H1 (cell line): ENCODE measurements around the gene MAGEA9. TPM values are rescaled to one million over a fixed set of nuclear protein-coding genes. Genes with fewer than 3 reads are reported as not detected.
"Not testable (repeated sequence)": the region's sequence is repeated elsewhere in the genome, so short reads cannot be mapped to it uniquely, and the experiment has no call there.

Experiments
- CTCF ChIA-PET: fragments of 300-600 bp; sonication (Branson Sonifier 250); formaldehyde crosslinking; loops from one replicate; lab custom pipeline; 2021; ENCODE audit not compliant: partially characterized antibody; lab: Charles Lee
- POLR2A ChIA-PET: fragments of 300-600 bp; sonication (Branson Sonifier 250); formaldehyde crosslinking; loops from one replicate; lab custom pipeline; 2021; ENCODE audit warnings: inconsistent platforms; ENCODE audit not compliant: partially characterized antibody; lab: Charles Lee
- DNase-seq, 2 experiments: peaks; one replicate each; pipeline versions ENCODE4 v3.0.0 to v3.0.0-alpha.2; 2010 to 2022; ENCODE audit warnings: low spot score in 2 of 2, low read depth in 1 of 2, mixed read lengths in 1 of 2
- FAIRE-seq: peaks from 2 replicates; lab custom pipeline; 2011; peaks lifted over from hg19 to GRCh38; lab: Jason Lieb, UNC
- H2AFZ ChIP-seq: 2 replicates; pipeline ENCODE4 v1.8.1; 2012; ENCODE audit warnings: low read length, inconsistent platforms
- H2AK5ac ChIP-seq: 2 replicates; pipeline ENCODE4 v1.6.1; 2013; ENCODE audit warnings: low read depth, low read length
- H2BK120ac ChIP-seq: replicated peaks from 2 replicates; pipeline ENCODE3; 2013; ENCODE audit warnings: low read depth, low read length, inconsistent platforms
- H2BK12ac ChIP-seq: 2 replicates; pipeline ENCODE4 v1.6.1; 2013; ENCODE audit warnings: low read depth, low read length
- H2BK15ac ChIP-seq: 2 replicates; pipeline ENCODE4 v1.6.1; 2013; ENCODE audit warnings: low read length
- H2BK20ac ChIP-seq: 2 replicates; pipeline ENCODE4 v1.6.1; 2013; ENCODE audit warnings: low read length
- H2BK5ac ChIP-seq: 2 replicates; pipeline ENCODE4 v1.6.1; 2013; ENCODE audit warnings: low read depth, low read length
- H3K14ac ChIP-seq: 2 replicates; pipeline ENCODE4 v1.6.1; 2013; ENCODE audit warnings: inconsistent platforms; ENCODE audit not compliant: insufficient read length
- H3K18ac ChIP-seq: 2 replicates; pipeline ENCODE4 v1.6.1; 2013; ENCODE audit warnings: low read length; ENCODE audit errors: extremely low read depth
- H3K23ac ChIP-seq: 2 replicates; pipeline ENCODE4 v1.6.1; 2013; ENCODE audit warnings: inconsistent platforms; ENCODE audit not compliant: insufficient read length
- H3K23me2 ChIP-seq: 2 replicates; pipeline ENCODE4 v1.6.1; 2013; ENCODE audit warnings: low read depth, low read length
- H3K27ac ChIP-seq: 2 replicates; pipeline ENCODE4 v1.6.1; 2011; ENCODE audit warnings: low read depth, low read length, inconsistent platforms
- H3K27me3 ChIP-seq, 4 experiments: replicated peaks in 1 of 4; 1 replicate in 1 of 4; 2 replicates in 3 of 4; pipeline versions ENCODE4 v1.6.1 to v1.8.1; 2011 to 2013; ENCODE audit warnings: low read length in 3 of 4, mild to moderate bottlenecking in 3 of 4, inconsistent platforms in 2 of 4, mixed read lengths in 2 of 4, moderate library complexity in 1 of 4; ENCODE audit not compliant: control insufficient read depth in 3 of 4, insufficient read depth in 3 of 4; ENCODE audit errors: extremely low read depth in 1 of 4
- H3K36me3 ChIP-seq, 4 experiments: 2 replicates each; pipeline versions ENCODE4 v1.6.1 to v1.8.1; 2011 to 2013; ENCODE audit warnings: mild to moderate bottlenecking in 4 of 4, low read length in 3 of 4, moderate library complexity in 2 of 4, control low read depth in 1 of 4, inconsistent platforms in 1 of 4; ENCODE audit not compliant: insufficient read depth in 4 of 4, control insufficient read depth in 2 of 4
- H3K4ac ChIP-seq: replicated peaks from 2 replicates; pipeline ENCODE3; 2013; ENCODE audit warnings: low read length, low read depth, mixed read lengths, inconsistent platforms; ENCODE audit not compliant: insufficient read length
- H3K4me1 ChIP-seq, 4 experiments: replicated peaks in 1 of 4; 1 replicate in 1 of 4; 2 replicates in 3 of 4; pipeline versions ENCODE4 v1.6.1 to v1.8.1; 2011 to 2013; ENCODE audit warnings: low read length in 3 of 4, inconsistent platforms in 2 of 4, mixed read lengths in 1 of 4; ENCODE audit not compliant: insufficient read depth in 4 of 4, control insufficient read depth in 3 of 4
- H3K4me2 ChIP-seq, 2 experiments: 2 replicates each; pipeline versions ENCODE4 v1.6.1 to v1.8.1; 2011 to 2013; ENCODE audit warnings: low read depth in 2 of 2, low read length in 2 of 2, control low read depth in 1 of 2, inconsistent platforms in 1 of 2, mild to moderate bottlenecking in 1 of 2; ENCODE audit not compliant: insufficient read depth in 1 of 2
- H3K4me3 ChIP-seq, 4 experiments: fragments of 200-600, 300-600 bp in 1 of 4; sonication (generic), shearing (Covaris generic), sonication (Bioruptor Twin) in 1 of 4; 2 replicates each; pipeline versions ENCODE4 v1.5.1 to v1.8.1; 2011 to 2016; ENCODE audit warnings: low read length in 4 of 4, low read depth in 3 of 4, control low read depth in 2 of 4, inconsistent platforms in 2 of 4, mild to moderate bottlenecking in 2 of 4, mixed read lengths in 1 of 4, moderate library complexity in 1 of 4; ENCODE audit not compliant: insufficient read depth in 2 of 4; ENCODE audit errors: extremely low read depth in 1 of 4
- H3K56ac ChIP-seq: replicated peaks from 2 replicates; pipeline ENCODE3; 2013; ENCODE audit warnings: low read depth, mild to moderate bottlenecking, mixed read lengths, low read length, inconsistent platforms; ENCODE audit not compliant: insufficient read length
- H3K79me1 ChIP-seq: 2 replicates; pipeline ENCODE4 v1.6.1; 2013; ENCODE audit warnings: low read depth, low read length, control low read depth
- H3K79me2 ChIP-seq, 2 experiments: 2 replicates each; pipeline versions ENCODE4 v1.6.1 to v1.8.1; 2012 to 2013; ENCODE audit warnings: low read length in 2 of 2, mild to moderate bottlenecking in 2 of 2, inconsistent platforms in 1 of 2; ENCODE audit not compliant: insufficient read depth in 2 of 2, control insufficient read depth in 1 of 2
- H3K9ac ChIP-seq, 4 experiments: replicated peaks in 1 of 4; 1 replicate in 1 of 4; 2 replicates in 3 of 4; pipeline versions ENCODE4 v1.6.1 to v1.8.1; 2011 to 2013; ENCODE audit warnings: low read depth in 3 of 4, low read length in 3 of 4, control low read depth in 2 of 4, mild to moderate bottlenecking in 2 of 4, moderate library complexity in 2 of 4, inconsistent platforms in 1 of 4; ENCODE audit errors: extremely low read depth in 1 of 4
- H3K9me3 ChIP-seq, 2 experiments: 2 replicates each; pipeline versions ENCODE4 v1.6.1 to v1.8.1; 2012 to 2013; ENCODE audit warnings: mild to moderate bottlenecking in 2 of 2, moderate library complexity in 2 of 2, control low read depth in 1 of 2, inconsistent platforms in 1 of 2, low read depth in 1 of 2, low read length in 1 of 2, mixed read lengths in 1 of 2; ENCODE audit not compliant: insufficient read depth in 2 of 2
- H4K20me1 ChIP-seq, 2 experiments: replicated peaks in 1 of 2; 2 replicates each; pipeline versions ENCODE3 to v1.8.1; 2011 to 2013; ENCODE audit warnings: inconsistent platforms in 2 of 2, low read length in 2 of 2, mild to moderate bottlenecking in 1 of 2; ENCODE audit not compliant: insufficient read depth in 2 of 2, control insufficient read depth in 1 of 2
- H4K5ac ChIP-seq: 2 replicates; pipeline ENCODE4 v1.6.1; 2013; ENCODE audit warnings: low read length, low read depth, mixed read lengths, inconsistent platforms; ENCODE audit not compliant: insufficient read length
- H4K8ac ChIP-seq: 2 replicates; pipeline ENCODE4 v1.8.0; 2013; ENCODE audit warnings: mild to moderate bottlenecking, moderate library complexity, low read length, inconsistent platforms; ENCODE audit not compliant: insufficient read depth; ENCODE audit errors: extremely low read depth
- H4K91ac ChIP-seq: replicated peaks from 2 replicates; pipeline ENCODE3; 2013; ENCODE audit warnings: low read length, mixed read lengths, inconsistent platforms; ENCODE audit not compliant: insufficient read length
- WGBS, 2 experiments: shearing (Covaris generic) in 1 of 2; methylation state at CpG; one replicate each; pipeline versions ENCODE4 v1.1.6 to v1.1.7; 2013 to 2015; ENCODE audit warnings: low lambda C conversion rate in 2 of 2, mixed read lengths in 2 of 2, inconsistent platforms in 1 of 2, low coverage in 1 of 2, missing lambda C conversion rate in 1 of 2; ENCODE audit not compliant: insufficient replicate concordance in 2 of 2, insufficient coverage in 1 of 2, insufficient read length in 1 of 2; ENCODE audit errors: extremely low coverage in 1 of 2, missing lambda C conversion rate in 1 of 2; 5-methylcytosine and 5-hydroxymethylcytosine counted together
- polyA plus RNA-seq, 7 experiments: library from polyadenylated mRNA; depleted of rRNA in 3 of 7; stranded (reverse) in 5 of 7; unstranded in 2 of 7; fragments of >200 nt in 5 of 7; fragments of 200-250 nt in 2 of 7; gene quantifications; 1 replicate in 5 of 7; 2 replicates in 1 of 7; 4 replicates in 1 of 7; pipeline versions ENCODE4 v1.2.1 to v1.2.3, GENCODE V29; 2011 to 2013; ENCODE audit warnings: missing spikeins in 2 of 7, mixed read lengths in 2 of 7
- total RNA-seq: library from RNA; stranded (reverse); fragmentation: NEBNext Ultra II Directional; extraction: Animal tissue kit (Norgen Biotek cat#: 25700); gene quantifications from 2 replicates; pipeline ENCODE4 v1.2.1, GENCODE V29; 2021

The MAGEA9 gene
- total and polyA plus RNA-seq, 2 of the 8 experiments (the other 6 are each of a cell fraction or from before 2014, with no cell fraction given) = not detected

GRCh38 chrX:149836728-149837127, 55.0 kb downstream of the MAGEA9 start:
- POLR2A ChIA-PET, H2BK12ac ChIP-seq, H4K8ac ChIP-seq, FAIRE-seq, H3K79me1 ChIP-seq, H2BK120ac ChIP-seq, H3K23ac ChIP-seq, H2BK20ac ChIP-seq, H2BK5ac ChIP-seq, H3K14ac ChIP-seq, H3K56ac ChIP-seq, H4K91ac ChIP-seq, DNase-seq, H2AK5ac ChIP-seq, H3K27ac ChIP-seq, H3K9me3 ChIP-seq, H4K5ac ChIP-seq, H3K79me2 ChIP-seq, H3K4ac ChIP-seq, H3K9ac ChIP-seq, H2AFZ ChIP-seq, H3K27me3 ChIP-seq, H3K36me3 ChIP-seq, H3K4me1 ChIP-seq, H2BK15ac ChIP-seq, H3K23me2 ChIP-seq, H3K18ac ChIP-seq, H4K20me1 ChIP-seq: not testable (repeated sequence)
- Histone ChIP-seq H3K4me3 (peak overlapping the region in 1 of 4 experiments; percentile 33; a peak in 2 of 8 replicates), H3K4me2 (peak overlapping the region; percentile 38 to 41; a peak in 3 of 4 replicates)
- 45% methylated on average over 2 of the region's 5 CpGs; no CpG with 5 or more reads in 1 of the 2 experiments for WGBS, 2 experiments
- CTCF ChIA-PET = interaction anchor here (1.1 kb wide), 1 partner anchor 35 kb away, joined by 3 read pairs; no protein-coding TSS in a partner anchor
